Neutrophil (primary cell): Measurements from ENCODE around the gene PPIL4.

ENCODE experiments used
- H3K27ac ChIP-seq: fragments of 200-600 bp; sonication (generic); 2 replicates; pipeline ENCODE4 v1.5.1; 2016; ENCODE audit warnings: mild to moderate bottlenecking, moderate library complexity
- H3K27me3 ChIP-seq: fragments of 200-600 bp; sonication (generic); 2 replicates; pipeline ENCODE4 v1.6.0; 2016; ENCODE audit warnings: mild to moderate bottlenecking
- H3K36me3 ChIP-seq: fragments of 200-600 bp; sonication (generic); 2 replicates; pipeline ENCODE4 v1.5.1; 2017
- H3K4me1 ChIP-seq, 2 experiments: fragments of 200-600 bp in 1 of 2; sonication (generic) in 1 of 2; 1 replicate in 1 of 2; 2 replicates in 1 of 2; pipeline versions ENCODE4 v1.5.1 to v1.6.1; 2013 to 2016; ENCODE audit warnings: low read depth in 1 of 2, low read length in 1 of 2, mild to moderate bottlenecking in 1 of 2, moderate library complexity in 1 of 2; ENCODE audit not compliant: control insufficient read depth in 1 of 2, insufficient read depth in 1 of 2
- H3K4me3 ChIP-seq, 2 experiments: fragments of 200-600 bp in 1 of 2; sonication (generic) in 1 of 2; 1 replicate in 1 of 2; 2 replicates in 1 of 2; pipeline ENCODE4 v1.5.1; 2013 to 2016; ENCODE audit warnings: low read depth in 1 of 2, low read length in 1 of 2, mild to moderate bottlenecking in 1 of 2, moderate library complexity in 1 of 2
- H3K9me3 ChIP-seq: fragments of 200-600 bp; sonication (generic); 2 replicates; pipeline ENCODE4 v1.5.1; 2016
- TF ChIP-seq, protein P1 (sequence below): fragments of 200-600 bp; sonication (generic); IDR thresholded peaks from 2 replicates; pipeline ENCODE4 v1.5.1; 2016; ENCODE audit warnings: antibody characterized with exemption

PPIL4 gene

DNA sequence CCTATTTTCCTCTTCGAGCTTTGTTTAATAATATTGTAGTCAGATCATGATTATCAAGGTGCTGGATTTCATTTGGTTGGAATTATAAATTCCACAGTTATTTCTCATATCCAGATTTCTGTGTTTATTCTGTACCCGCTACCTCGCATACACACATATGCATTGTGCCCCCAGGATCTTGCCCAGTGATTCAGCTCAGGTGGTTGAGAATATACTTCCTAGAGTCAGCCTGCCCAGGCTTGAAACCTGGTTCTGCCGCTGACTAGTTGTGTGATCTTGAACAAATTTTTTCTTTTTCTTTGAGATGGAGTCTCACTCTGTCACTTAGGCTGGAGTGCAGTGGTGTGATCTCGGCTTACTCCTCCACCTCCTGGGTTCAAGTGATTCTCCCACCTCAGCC lies 35.0 kb upstream of the PPIL4 start:
- Histone ChIP-seq H3K27me3 (no peaks in the 10 kb centered on the region), H3K36me3 (peaks cover 53% of the 10 kb centered on the region), H3K4me3 (no peak overlapping the region), H3K27ac (no peak overlapping the region), H3K9me3 (no peaks in the 10 kb centered on the region), H3K4me1 (no peaks in the 10 kb centered on the region)
- TF ChIP-seq, protein P1, sequence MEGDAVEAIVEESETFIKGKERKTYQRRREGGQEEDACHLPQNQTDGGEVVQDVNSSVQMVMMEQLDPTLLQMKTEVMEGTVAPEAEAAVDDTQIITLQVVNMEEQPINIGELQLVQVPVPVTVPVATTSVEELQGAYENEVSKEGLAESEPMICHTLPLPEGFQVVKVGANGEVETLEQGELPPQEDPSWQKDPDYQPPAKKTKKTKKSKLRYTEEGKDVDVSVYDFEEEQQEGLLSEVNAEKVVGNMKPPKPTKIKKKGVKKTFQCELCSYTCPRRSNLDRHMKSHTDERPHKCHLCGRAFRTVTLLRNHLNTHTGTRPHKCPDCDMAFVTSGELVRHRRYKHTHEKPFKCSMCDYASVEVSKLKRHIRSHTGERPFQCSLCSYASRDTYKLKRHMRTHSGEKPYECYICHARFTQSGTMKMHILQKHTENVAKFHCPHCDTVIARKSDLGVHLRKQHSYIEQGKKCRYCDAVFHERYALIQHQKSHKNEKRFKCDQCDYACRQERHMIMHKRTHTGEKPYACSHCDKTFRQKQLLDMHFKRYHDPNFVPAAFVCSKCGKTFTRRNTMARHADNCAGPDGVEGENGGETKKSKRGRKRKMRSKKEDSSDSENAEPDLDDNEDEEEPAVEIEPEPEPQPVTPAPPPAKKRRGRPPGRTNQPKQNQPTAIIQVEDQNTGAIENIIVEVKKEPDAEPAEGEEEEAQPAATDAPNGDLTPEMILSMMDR = no peak

- no peaks in the 10 kb centered on the region for H3K9me3 ChIP-seq
- no peak overlapping the region for H3K4me3 ChIP-seq
- H3K27me3 ChIP-seq = peaks cover 22% of the 10 kb centered on the region
- H3K36me3 ChIP-seq = no peaks in the 10 kb centered on the region
- H3K4me1 ChIP-seq = peaks cover 14 to 17% of the 10 kb centered on the region in 2 experiments
- TF ChIP-seq, protein P1 = no peak
- no peak overlapping the region for H3K27ac ChIP-seq
Observed at GRCh38 chr6:149567945-149568585, 22.2 kb upstream of the PPIL4 start.

DNA sequence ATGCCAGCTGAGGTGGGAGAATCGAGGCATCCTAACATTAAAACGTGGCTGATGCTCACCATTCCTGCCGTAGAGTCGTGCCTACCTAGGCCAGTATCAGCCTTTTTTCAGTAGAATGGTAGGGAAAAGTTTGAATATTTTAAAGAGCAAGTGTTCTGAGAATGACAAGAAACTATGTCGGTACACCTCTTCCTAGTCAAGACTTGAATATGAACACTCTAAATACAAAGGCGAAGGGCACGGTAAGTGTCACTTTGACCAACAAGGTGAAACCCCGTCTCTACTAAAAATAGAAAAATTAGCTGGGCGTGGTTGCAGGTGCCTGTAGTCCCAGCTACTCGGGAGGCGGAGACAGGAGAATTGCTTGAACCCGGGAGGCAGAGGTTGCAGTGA lies 21.3 kb upstream of the PPIL4 start:
- H3K27me3 ChIP-seq = peaks cover 26% of the 10 kb centered on the region
- H3K4me1 ChIP-seq = peaks cover 14 to 17% of the 10 kb centered on the region in 2 experiments
- H3K27ac ChIP-seq = peak overlapping the region; percentile 84
- H3K9me3 ChIP-seq = no peaks in the 10 kb centered on the region
- no peaks in the 10 kb centered on the region for H3K36me3 ChIP-seq
- H3K4me3 ChIP-seq = peak overlapping the region; percentile 83 to 93
- TF ChIP-seq, protein P1 = no peak

- peaks cover 26% of the 10 kb centered on the region for H3K27me3 ChIP-seq
- peak overlapping the region; percentile 84 for H3K27ac ChIP-seq
- peak overlapping the region; percentile 83 to 93 for H3K4me3 ChIP-seq
- H3K4me1 ChIP-seq = peaks cover 14 to 17% of the 10 kb centered on the region in 2 experiments
- H3K36me3 ChIP-seq = no peaks in the 10 kb centered on the region
- TF ChIP-seq, protein P1 = no peak
- no peaks in the 10 kb centered on the region for H3K9me3 ChIP-seq
Observed at GRCh38 chr6:149566410-149567193, 20.8 kb upstream of the PPIL4 start.

GRCh38 chr6:149565527-149566409 lies 19.9 kb upstream of the PPIL4 start, which contains the start of gene GINM1:
Gene GINM1, plus strand, starts transcription at chr6:149566375. Its CDS starts 40 bp downstream, at chr6:149566415.
- Histone ChIP-seq H3K4me3 (peak within 1 kb of the TSS; percentile 83 to 93), H3K9me3 (no peaks in the 10 kb centered on the region), H3K36me3 (no peaks in the 10 kb centered on the region), H3K27me3 (peaks cover 31% of the 10 kb centered on the region), H3K27ac (peak within 1 kb of the TSS; percentile 84), H3K4me1 (peaks cover 14 to 17% of the 10 kb centered on the region in 2 experiments)
- TF ChIP-seq, protein P1 = peak; percentile 34
